Spleen (tissue), 11 donors: ENCODE data around the gene DENND1A. TPM values are rescaled to one million over a fixed set of nuclear protein-coding genes. Genes with fewer than 3 reads are reported as not detected.

Experiments
- DNase-seq: peaks from one replicate; pipeline ENCODE4 v3.0.0-alpha.2; 2020
- H3K27ac ChIP-seq, 8 donors: fragments of 200-600 bp; sonication (generic) in 7 of 8; 1 replicate in 4 of 8; 2 replicates in 4 of 8; pipeline versions ENCODE4 v1.5.0 to v1.8.0; 2016 to 2021; ENCODE audit warnings: inconsistent platforms in 4 of 8, mild to moderate bottlenecking in 4 of 8, moderate library complexity in 1 of 8
- H3K27me3 ChIP-seq, 7 donors: fragments of 200-600 bp; sonication (generic) in 6 of 7; replicated peaks in 1 of 7; 1 replicate in 4 of 7; 2 replicates in 3 of 7; pipeline versions ENCODE4 v1.5.0 to v1.8.0; 2016 to 2021; ENCODE audit warnings: inconsistent platforms in 3 of 7, mild to moderate bottlenecking in 1 of 7
- H3K36me3 ChIP-seq, 6 donors: fragments of 200-600 bp; sonication (generic) in 5 of 6; 1 replicate in 4 of 6; 2 replicates in 2 of 6; pipeline versions ENCODE4 v1.5.0 to v1.8.0; 2016 to 2021; ENCODE audit warnings: inconsistent platforms in 2 of 6
- H3K4me1 ChIP-seq, 6 donors: fragments of 200-600 bp; sonication (generic) in 5 of 6; 1 replicate in 3 of 6; 2 replicates in 3 of 6; pipeline versions ENCODE4 v1.5.0 to v1.8.0; 2016 to 2021; ENCODE audit warnings: inconsistent platforms in 3 of 6
- H3K4me3 ChIP-seq, 8 donors: fragments of 200-600 bp; sonication (generic) in 7 of 8; 1 replicate in 4 of 8; 2 replicates in 4 of 8; pipeline versions ENCODE4 v1.5.0 to v1.8.0; 2016 to 2021; ENCODE audit warnings: inconsistent platforms in 4 of 8, mild to moderate bottlenecking in 4 of 8, moderate library complexity in 2 of 8
- H3K9me3 ChIP-seq, 8 donors: fragments of 200-600 bp; sonication (generic) in 7 of 8; 1 replicate in 4 of 8; 2 replicates in 4 of 8; pipeline versions ENCODE4 v1.5.0 to v1.8.0; 2016 to 2021; ENCODE audit warnings: inconsistent platforms in 4 of 8
- POLR2A ChIP-seq, 3 donors: fragments of 450-650 bp; IDR thresholded peaks; one replicate each; pipeline ENCODE4 v1.5.1; 2017; ENCODE audit warnings: antibody characterized with exemption in 3 of 3, mild to moderate bottlenecking in 1 of 3
- POLR2AphosphoS5 ChIP-seq, 3 donors: sonication (generic); formaldehyde crosslinking; IDR thresholded peaks; one replicate each; pipeline ENCODE4 v1.5.1; 2017; ENCODE audit warnings: antibody characterized with exemption in 3 of 3
- WGBS, 5 donors: extraction: QIAGEN DNeasy Blood & Tissue Kit in 3 of 5; methylation state at CpG; one replicate each; pipeline versions ENCODE4 v1.1.5 to v1.1.7; 2013 to 2018; 5-methylcytosine and 5-hydroxymethylcytosine counted together
- intact Hi-C: fragments of 100-400 bp; cut with DNase I; formaldehyde crosslinking; loops from one replicate; pipeline ENCODE4 v1.15.0; 2023; ENCODE audit warnings: low total_unique reads
- polyA plus RNA-seq, 3 donors: library from polyadenylated mRNA; stranded (reverse); fragments of 200-250 nt; gene quantifications; one replicate each; pipeline ENCODE4 v1.2.1, GENCODE V29; 2013
- total RNA-seq, 7 donors: library from RNA; depleted of rRNA in 3 of 7; stranded (reverse); fragments of >200 nt in 3 of 7; fragmentation: NEBNext Ultra II Directional in 4 of 7; extraction: Animal tissue kit (Norgen Biotek cat#: 25700) in 4 of 7; gene quantifications; one replicate each; pipeline versions ENCODE4 v1.1.0 to v1.2.1, GENCODE V29; 2016 to 2021
- TF ChIP-seq, protein P1 (sequence below), 11 experiments: fragments of 200-600 bp in 7 of 11; fragments of 450-650 bp in 4 of 11; sonication (generic) in 4 of 11; IDR thresholded peaks in 8 of 11; conservative IDR thresholded peaks in 3 of 11; 1 replicate in 7 of 11; 2 replicates in 4 of 11; pipeline versions ENCODE4 v1.4.0 to v1.8.0; 2016 to 2021; ENCODE audit warnings: antibody characterized with exemption in 11 of 11, inconsistent platforms in 4 of 11, mild to moderate bottlenecking in 1 of 11
- donor health status: healthy with polysubstance abuse.
- donor health status: DM: no; HTN: no; CAD: no; lungs with moderate emphysema.
- donor health status: DM: no; HTN: no; CAD: no.
- donor health status: Bipolar disorder and iron deficiency.
- donor health status: healthy.
- donor health status: DM: no; HTN: no; CAD: no.
- donor health status: DM: yes; HTN: yes; CAD: no.

Gene DENND1A
- total and polyA plus RNA-seq, 10 donors, result 5.4 to 59.3 (median 48.8) TPM

GRCh38 chr9:123861756-123862120 lies 68.2 kb downstream of the DENND1A start:
- TF ChIP-seq, protein P1, sequence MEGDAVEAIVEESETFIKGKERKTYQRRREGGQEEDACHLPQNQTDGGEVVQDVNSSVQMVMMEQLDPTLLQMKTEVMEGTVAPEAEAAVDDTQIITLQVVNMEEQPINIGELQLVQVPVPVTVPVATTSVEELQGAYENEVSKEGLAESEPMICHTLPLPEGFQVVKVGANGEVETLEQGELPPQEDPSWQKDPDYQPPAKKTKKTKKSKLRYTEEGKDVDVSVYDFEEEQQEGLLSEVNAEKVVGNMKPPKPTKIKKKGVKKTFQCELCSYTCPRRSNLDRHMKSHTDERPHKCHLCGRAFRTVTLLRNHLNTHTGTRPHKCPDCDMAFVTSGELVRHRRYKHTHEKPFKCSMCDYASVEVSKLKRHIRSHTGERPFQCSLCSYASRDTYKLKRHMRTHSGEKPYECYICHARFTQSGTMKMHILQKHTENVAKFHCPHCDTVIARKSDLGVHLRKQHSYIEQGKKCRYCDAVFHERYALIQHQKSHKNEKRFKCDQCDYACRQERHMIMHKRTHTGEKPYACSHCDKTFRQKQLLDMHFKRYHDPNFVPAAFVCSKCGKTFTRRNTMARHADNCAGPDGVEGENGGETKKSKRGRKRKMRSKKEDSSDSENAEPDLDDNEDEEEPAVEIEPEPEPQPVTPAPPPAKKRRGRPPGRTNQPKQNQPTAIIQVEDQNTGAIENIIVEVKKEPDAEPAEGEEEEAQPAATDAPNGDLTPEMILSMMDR (IDR thresholded peaks at IDR 0.05 in 8 of 11, conservative IDR thresholded peaks at IDR 0.05 in 3 of 11), result no peak
- TF ChIP-seq POLR2A (IDR thresholded peaks at IDR 0.05) (no peak), POLR2AphosphoS5 (IDR thresholded peaks at IDR 0.05) (no peak)
- Histone ChIP-seq H3K9me3 (no peaks in the 10 kb centered on the region), H3K27ac (no peak overlapping the region), H3K36me3 (no peaks in the 10 kb centered on the region), H3K27me3 (no peaks in the 10 kb centered on the region), H3K4me1 (peaks cover 0 to 63% (median 34%) of the 10 kb centered on the region in 6 donors), H3K4me3 (no peak overlapping the region)
- no peak for DNase-seq
- intact Hi-C loops, result no loop called here
- WGBS, 5 donors, result 90 to 98% (median 95%) methylated on average over 2 of the region's 2 CpGs

- no peak for TF ChIP-seq POLR2A (IDR thresholded peaks at IDR 0.05)
- TF ChIP-seq, protein P1 (IDR thresholded peaks at IDR 0.05 in 8 of 11, conservative IDR thresholded peaks at IDR 0.05 in 3 of 11), result no peak
- no peak for TF ChIP-seq POLR2AphosphoS5 (IDR thresholded peaks at IDR 0.05)
- Histone ChIP-seq H3K9me3 (no peaks in the 10 kb centered on the region), H3K27ac (peak overlapping the region in 1 of 8 donors; percentile 11), H3K27me3 (no peaks in the 10 kb centered on the region), H3K4me3 (no peak overlapping the region), H3K4me1 (peaks cover 0 to 58% (median 29%) of the 10 kb centered on the region in 6 donors), H3K36me3 (peaks cover 0 to 4% (median 0%) of the 10 kb centered on the region in 6 donors)
- WGBS, 5 donors, result 79 to 88% (median 84%) methylated on average over 2 of the region's 2 CpGs
- no peak for DNase-seq
- intact Hi-C loops, result no loop called here
Measured at GRCh38 chr9:123861086-123861755, 68.7 kb downstream of the DENND1A start.

- H3K27ac ChIP-seq, result peak overlapping the region in 1 of 8 donors; percentile 11
- TF ChIP-seq, protein P1 (IDR thresholded peaks at IDR 0.05 in 8 of 11, conservative IDR thresholded peaks at IDR 0.05 in 3 of 11), result no peak
- TF ChIP-seq POLR2AphosphoS5 (IDR thresholded peaks at IDR 0.05), result no peak
- TF ChIP-seq POLR2A (IDR thresholded peaks at IDR 0.05), result no peak
- peaks cover 0 to 6% (median 0%) of the 10 kb centered on the region in 6 donors for H3K36me3 ChIP-seq
- peaks cover 0 to 52% (median 22%) of the 10 kb centered on the region in 6 donors for H3K4me1 ChIP-seq
- WGBS, 5 donors, result 72 to 97% (median 94%) methylated on average over 4 of the region's 4 CpGs
- no peak overlapping the region for H3K4me3 ChIP-seq
- H3K27me3 ChIP-seq, result no peaks in the 10 kb centered on the region
- no peak for DNase-seq
- intact Hi-C loops, result no loop called here
- no peaks in the 10 kb centered on the region for H3K9me3 ChIP-seq
Measured at GRCh38 chr9:123860603-123861002, 69.3 kb downstream of the DENND1A start.

GRCh38 chr9:123852403-123852802 lies 77.5 kb downstream of the DENND1A start:
- WGBS, 5 donors, result 94 to 100% (median 98%) methylated on average over 2 of the region's 2 CpGs
- no peak overlapping the region for H3K27ac ChIP-seq
- H3K4me1 ChIP-seq, result no peaks in the 10 kb centered on the region
- no peaks in the 10 kb centered on the region for H3K27me3 ChIP-seq
- TF ChIP-seq POLR2A (IDR thresholded peaks at IDR 0.05) (no peak), POLR2AphosphoS5 (IDR thresholded peaks at IDR 0.05) (no peak)
- TF ChIP-seq, protein P1 (IDR thresholded peaks at IDR 0.05 in 8 of 11, conservative IDR thresholded peaks at IDR 0.05 in 3 of 11), result no peak
- no peak overlapping the region for H3K4me3 ChIP-seq
- intact Hi-C loops, result no loop called here
- H3K9me3 ChIP-seq, result peaks cover 0 to 19% (median 8%) of the 10 kb centered on the region in 8 donors
- H3K36me3 ChIP-seq, result peaks cover 0 to 10% (median 2%) of the 10 kb centered on the region in 6 donors
- DNase-seq, result no peak
